WTC11 (cell line): ENCODE data around the gene OTUB2. TPM values are rescaled to one million over a fixed set of nuclear protein-coding genes. Genes with fewer than 3 reads are reported as not detected.

ENCODE experiments used
- ATAC-seq: fragments of 200-7000 bp; cut with Tn5 transposase; 2 replicates; pipeline ENCODE4 v1.10.0; 2021; ENCODE audit warnings: mild to moderate bottlenecking, moderate library complexity
- CTCF ChIA-PET: fragments of 300-600 bp; sonication (Branson Sonifier 250); formaldehyde crosslinking; loops from one replicate; lab custom pipeline; 2021; ENCODE audit warnings: antibody characterized with exemption; lab: Charles Lee
- POLR2A ChIA-PET: fragments of 350-600 bp; sonication (Branson Sonifier 250); formaldehyde crosslinking; loops from one replicate; lab custom pipeline; 2021; ENCODE audit warnings: antibody characterized with exemption; lab: Charles Lee
- DNase-seq: peaks from one replicate; pipeline ENCODE4 v3.0.0; 2021; ENCODE audit warnings: low spot score
- H3K27ac Mint-ChIP-seq: 2 replicates; pipeline ENCODE4 v1.8.0; 2021; ENCODE audit warnings: mixed read lengths
- H3K27me3 Mint-ChIP-seq: 2 replicates; pipeline ENCODE4 v1.8.0; 2021; ENCODE audit warnings: low read depth, mild to moderate bottlenecking, moderate library complexity, mixed read lengths
- H3K36me3 Mint-ChIP-seq: 2 replicates; pipeline ENCODE4 v1.8.0; 2021; ENCODE audit warnings: mixed read lengths
- H3K4me1 Mint-ChIP-seq: 2 replicates; pipeline ENCODE4 v1.8.0; 2022; ENCODE audit warnings: mixed read lengths
- H3K4me3 Mint-ChIP-seq: 2 replicates; pipeline ENCODE4 v1.8.0; 2021; ENCODE audit warnings: mild to moderate bottlenecking, moderate library complexity, mixed read lengths
- H3K9me3 Mint-ChIP-seq: 2 replicates; pipeline ENCODE4 v1.8.0; 2021; ENCODE audit warnings: mixed read lengths
- ATF1 ChIP-seq: sonication (generic); formaldehyde crosslinking; IDR thresholded peaks from 2 replicates; pipeline ENCODE4 v1.8.1; 2023; ENCODE audit warnings: mild to moderate bottlenecking, moderate library complexity, missing genetic modification reagents
- CREM ChIP-seq: sonication (generic); formaldehyde crosslinking; IDR thresholded peaks from 2 replicates; pipeline ENCODE4 v1.8.1; 2022; ENCODE audit warnings: mild to moderate bottlenecking, missing genetic modification reagents, moderate library complexity
- FOXK1 ChIP-seq: sonication (generic); formaldehyde crosslinking; IDR thresholded peaks from 2 replicates; pipeline ENCODE4 v1.8.0; 2022; ENCODE audit warnings: mild to moderate bottlenecking, moderate library complexity, missing genetic modification reagents
- FOXP1 ChIP-seq: sonication (generic); formaldehyde crosslinking; IDR thresholded peaks from 2 replicates; pipeline ENCODE4 v1.8.0; 2022; ENCODE audit warnings: missing genetic modification reagents, mild to moderate bottlenecking, moderate library complexity, borderline replicate concordance
- IRF2 ChIP-seq: sonication (generic); formaldehyde crosslinking; IDR thresholded peaks from 2 replicates; pipeline ENCODE4 v1.8.0; 2022; ENCODE audit warnings: low read depth, missing genetic modification reagents, borderline replicate concordance
- SP1 ChIP-seq: sonication (generic); formaldehyde crosslinking; conservative IDR thresholded peaks from 2 replicates; pipeline ENCODE4 v1.8.1; 2022; ENCODE audit warnings: missing genetic modification reagents
- TEAD1 ChIP-seq: sonication (generic); formaldehyde crosslinking; IDR thresholded peaks from 2 replicates; pipeline ENCODE4 v1.8.0; 2022; ENCODE audit warnings: mild to moderate bottlenecking, missing genetic modification reagents
- ZBTB21 ChIP-seq: sonication (generic); formaldehyde crosslinking; IDR thresholded peaks from 2 replicates; pipeline ENCODE4 v1.8.1; 2023; ENCODE audit warnings: mild to moderate bottlenecking, missing genetic modification reagents, borderline replicate concordance
- ZNF416 ChIP-seq: fragments of 250-450 bp; sonication (Bioruptor Pico); IDR thresholded peaks from 2 replicates; pipeline ENCODE4 v1.9.0; 2021; ENCODE audit warnings: mild to moderate bottlenecking, inconsistent platforms
- total RNA-seq: library from RNA; stranded (reverse); gene quantifications from 3 replicates; pipeline ENCODE4 v1.2.3, GENCODE V29; 2021
- TF ChIP-seq, protein P1 (sequence below): fragments of 250-450 bp; sonication (Bioruptor Pico); IDR thresholded peaks from 2 replicates; pipeline ENCODE4 v1.9.0; 2021; ENCODE audit warnings: moderate library complexity, mild to moderate bottlenecking, inconsistent platforms, borderline replicate concordance
- TF ChIP-seq, protein P2 (sequence below): sonication (generic); formaldehyde crosslinking; IDR thresholded peaks from 2 replicates; pipeline ENCODE4 v1.8.1; 2023; ENCODE audit warnings: mild to moderate bottlenecking, missing genetic modification reagents, borderline replicate concordance
- TF ChIP-seq, protein P3 (sequence below): sonication (generic); formaldehyde crosslinking; IDR thresholded peaks from 2 replicates; pipeline ENCODE4 v1.8.1; 2022; ENCODE audit warnings: low read depth, missing genetic modification reagents, borderline replicate concordance
- TF ChIP-seq, protein P4 (sequence below): sonication (generic); formaldehyde crosslinking; IDR thresholded peaks from 2 replicates; pipeline ENCODE4 v1.8.0; 2023; ENCODE audit warnings: mild to moderate bottlenecking, missing genetic modification reagents
- TF ChIP-seq, protein P5 (sequence below): sonication (generic); formaldehyde crosslinking; IDR thresholded peaks from 2 replicates; pipeline ENCODE4 v1.8.0; 2022; ENCODE audit warnings: mild to moderate bottlenecking, missing genetic modification reagents
- TF ChIP-seq, protein P6 (sequence below): sonication (generic); formaldehyde crosslinking; IDR thresholded peaks from 2 replicates; pipeline ENCODE4 v1.8.0; 2022; ENCODE audit warnings: mild to moderate bottlenecking, missing genetic modification reagents
- TF ChIP-seq, protein P7 (sequence below): sonication (generic); formaldehyde crosslinking; IDR thresholded peaks from 2 replicates; pipeline ENCODE4 v1.8.1; 2022; ENCODE audit warnings: low read depth, mild to moderate bottlenecking, moderate library complexity, missing genetic modification reagents, borderline replicate concordance

Gene OTUB2
- total RNA-seq, 1 experiment from 2014 or later = 3.5 TPM

DNA sequence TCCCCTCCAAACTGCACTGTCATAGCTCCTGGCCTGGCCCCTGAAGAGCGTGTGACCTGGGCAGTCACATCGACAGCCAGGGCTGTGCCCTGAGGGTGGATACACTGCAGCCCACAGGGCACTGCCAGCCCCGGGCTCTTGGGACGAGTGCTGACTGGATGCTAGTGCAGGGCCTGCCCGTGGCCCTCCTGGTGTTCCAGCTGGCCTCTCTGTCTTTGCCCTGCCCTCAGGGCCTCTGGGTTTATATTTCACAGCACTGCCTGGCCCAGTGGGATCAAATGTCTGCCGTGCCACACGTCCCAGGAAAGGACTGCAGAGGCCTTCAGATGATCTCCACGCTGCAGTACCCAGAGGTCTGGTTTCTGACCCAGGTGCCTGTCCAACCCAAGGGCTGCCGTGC, 39.2 kb upstream of the OTUB2 start (continued):
- TF ChIP-seq, protein P1, sequence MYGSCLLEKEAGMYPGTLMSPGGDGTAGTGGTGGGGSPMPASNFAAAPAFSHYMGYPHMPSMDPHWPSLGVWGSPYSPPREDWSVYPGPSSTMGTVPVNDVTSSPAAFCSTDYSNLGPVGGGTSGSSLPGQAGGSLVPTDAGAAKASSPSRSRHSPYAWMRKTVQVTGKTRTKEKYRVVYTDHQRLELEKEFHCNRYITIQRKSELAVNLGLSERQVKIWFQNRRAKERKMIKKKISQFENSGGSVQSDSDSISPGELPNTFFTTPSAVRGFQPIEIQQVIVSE = no peak
- TF ChIP-seq, protein P2, sequence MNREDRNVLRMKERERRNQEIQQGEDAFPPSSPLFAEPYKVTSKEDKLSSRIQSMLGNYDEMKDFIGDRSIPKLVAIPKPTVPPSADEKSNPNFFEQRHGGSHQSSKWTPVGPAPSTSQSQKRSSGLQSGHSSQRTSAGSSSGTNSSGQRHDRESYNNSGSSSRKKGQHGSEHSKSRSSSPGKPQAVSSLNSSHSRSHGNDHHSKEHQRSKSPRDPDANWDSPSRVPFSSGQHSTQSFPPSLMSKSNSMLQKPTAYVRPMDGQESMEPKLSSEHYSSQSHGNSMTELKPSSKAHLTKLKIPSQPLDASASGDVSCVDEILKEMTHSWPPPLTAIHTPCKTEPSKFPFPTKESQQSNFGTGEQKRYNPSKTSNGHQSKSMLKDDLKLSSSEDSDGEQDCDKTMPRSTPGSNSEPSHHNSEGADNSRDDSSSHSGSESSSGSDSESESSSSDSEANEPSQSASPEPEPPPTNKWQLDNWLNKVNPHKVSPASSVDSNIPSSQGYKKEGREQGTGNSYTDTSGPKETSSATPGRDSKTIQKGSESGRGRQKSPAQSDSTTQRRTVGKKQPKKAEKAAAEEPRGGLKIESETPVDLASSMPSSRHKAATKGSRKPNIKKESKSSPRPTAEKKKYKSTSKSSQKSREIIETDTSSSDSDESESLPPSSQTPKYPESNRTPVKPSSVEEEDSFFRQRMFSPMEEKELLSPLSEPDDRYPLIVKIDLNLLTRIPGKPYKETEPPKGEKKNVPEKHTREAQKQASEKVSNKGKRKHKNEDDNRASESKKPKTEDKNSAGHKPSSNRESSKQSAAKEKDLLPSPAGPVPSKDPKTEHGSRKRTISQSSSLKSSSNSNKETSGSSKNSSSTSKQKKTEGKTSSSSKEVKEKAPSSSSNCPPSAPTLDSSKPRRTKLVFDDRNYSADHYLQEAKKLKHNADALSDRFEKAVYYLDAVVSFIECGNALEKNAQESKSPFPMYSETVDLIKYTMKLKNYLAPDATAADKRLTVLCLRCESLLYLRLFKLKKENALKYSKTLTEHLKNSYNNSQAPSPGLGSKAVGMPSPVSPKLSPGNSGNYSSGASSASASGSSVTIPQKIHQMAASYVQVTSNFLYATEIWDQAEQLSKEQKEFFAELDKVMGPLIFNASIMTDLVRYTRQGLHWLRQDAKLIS (CRISPR knock-in tag) = no peak
- TF ChIP-seq SP1 (CRISPR knock-in tag) (no peak), ZNF416 (no peak), FOXP1 (CRISPR knock-in tag) (no peak), ATF1 (CRISPR knock-in tag) (no peak), CREM (CRISPR knock-in tag) (no peak)
- TF ChIP-seq, protein P3, sequence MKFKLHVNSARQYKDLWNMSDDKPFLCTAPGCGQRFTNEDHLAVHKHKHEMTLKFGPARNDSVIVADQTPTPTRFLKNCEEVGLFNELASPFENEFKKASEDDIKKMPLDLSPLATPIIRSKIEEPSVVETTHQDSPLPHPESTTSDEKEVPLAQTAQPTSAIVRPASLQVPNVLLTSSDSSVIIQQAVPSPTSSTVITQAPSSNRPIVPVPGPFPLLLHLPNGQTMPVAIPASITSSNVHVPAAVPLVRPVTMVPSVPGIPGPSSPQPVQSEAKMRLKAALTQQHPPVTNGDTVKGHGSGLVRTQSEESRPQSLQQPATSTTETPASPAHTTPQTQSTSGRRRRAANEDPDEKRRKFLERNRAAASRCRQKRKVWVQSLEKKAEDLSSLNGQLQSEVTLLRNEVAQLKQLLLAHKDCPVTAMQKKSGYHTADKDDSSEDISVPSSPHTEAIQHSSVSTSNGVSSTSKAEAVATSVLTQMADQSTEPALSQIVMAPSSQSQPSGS (CRISPR knock-in tag) = no peak
- TF ChIP-seq, protein P4, sequence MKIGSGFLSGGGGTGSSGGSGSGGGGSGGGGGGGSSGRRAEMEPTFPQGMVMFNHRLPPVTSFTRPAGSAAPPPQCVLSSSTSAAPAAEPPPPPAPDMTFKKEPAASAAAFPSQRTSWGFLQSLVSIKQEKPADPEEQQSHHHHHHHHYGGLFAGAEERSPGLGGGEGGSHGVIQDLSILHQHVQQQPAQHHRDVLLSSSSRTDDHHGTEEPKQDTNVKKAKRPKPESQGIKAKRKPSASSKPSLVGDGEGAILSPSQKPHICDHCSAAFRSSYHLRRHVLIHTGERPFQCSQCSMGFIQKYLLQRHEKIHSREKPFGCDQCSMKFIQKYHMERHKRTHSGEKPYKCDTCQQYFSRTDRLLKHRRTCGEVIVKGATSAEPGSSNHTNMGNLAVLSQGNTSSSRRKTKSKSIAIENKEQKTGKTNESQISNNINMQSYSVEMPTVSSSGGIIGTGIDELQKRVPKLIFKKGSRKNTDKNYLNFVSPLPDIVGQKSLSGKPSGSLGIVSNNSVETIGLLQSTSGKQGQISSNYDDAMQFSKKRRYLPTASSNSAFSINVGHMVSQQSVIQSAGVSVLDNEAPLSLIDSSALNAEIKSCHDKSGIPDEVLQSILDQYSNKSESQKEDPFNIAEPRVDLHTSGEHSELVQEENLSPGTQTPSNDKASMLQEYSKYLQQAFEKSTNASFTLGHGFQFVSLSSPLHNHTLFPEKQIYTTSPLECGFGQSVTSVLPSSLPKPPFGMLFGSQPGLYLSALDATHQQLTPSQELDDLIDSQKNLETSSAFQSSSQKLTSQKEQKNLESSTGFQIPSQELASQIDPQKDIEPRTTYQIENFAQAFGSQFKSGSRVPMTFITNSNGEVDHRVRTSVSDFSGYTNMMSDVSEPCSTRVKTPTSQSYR = no peak

DNA sequence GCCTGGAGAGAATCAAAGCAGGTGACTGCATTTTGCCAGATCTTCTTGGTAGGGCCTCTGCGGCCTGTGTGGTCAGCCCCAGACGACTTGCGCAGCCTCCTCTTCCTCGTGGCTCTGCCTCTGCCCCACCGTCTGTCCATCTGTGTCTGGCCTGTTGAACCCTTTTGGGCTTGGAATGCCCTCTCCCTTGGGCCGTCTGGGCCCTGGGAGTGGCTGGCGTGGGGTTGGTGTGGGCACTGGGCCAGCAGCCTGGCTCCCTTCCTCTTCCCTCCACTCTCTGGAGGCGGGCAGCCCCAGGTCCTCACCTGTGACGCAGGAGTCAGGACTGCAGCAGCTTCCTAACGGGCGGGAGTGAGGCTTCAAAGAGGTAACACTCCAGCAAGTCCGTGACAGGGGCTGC, 38.8 kb upstream of the OTUB2 start:
- ATAC-seq (no peak; the same call in 1 of the 2 replicates), DNase-seq (no peak)
- CTCF ChIA-PET = interaction anchor here (0.6 to 7.3 kb wide), 3 partner anchors 9 to 650 kb away, joined by 3 to 71 read pairs (median 3); no protein-coding TSS in a partner anchor
- Mint-ChIP-seq H3K27me3 (no peaks in the 10 kb centered on the region; the same call in 1 of the 2 replicates), H3K9me3 (no peaks in the 10 kb centered on the region), H3K4me1 (peaks cover 17% of the 10 kb centered on the region), H3K27ac (no peak overlapping the region), H3K4me3 (no peak overlapping the region), H3K36me3 (no peaks in the 10 kb centered on the region)
- POLR2A ChIA-PET = no interaction called here
- TF ChIP-seq, protein P2 (CRISPR knock-in tag) = no peak
- TF ChIP-seq ATF1 (CRISPR knock-in tag) = no peak
- TF ChIP-seq, protein P5, sequence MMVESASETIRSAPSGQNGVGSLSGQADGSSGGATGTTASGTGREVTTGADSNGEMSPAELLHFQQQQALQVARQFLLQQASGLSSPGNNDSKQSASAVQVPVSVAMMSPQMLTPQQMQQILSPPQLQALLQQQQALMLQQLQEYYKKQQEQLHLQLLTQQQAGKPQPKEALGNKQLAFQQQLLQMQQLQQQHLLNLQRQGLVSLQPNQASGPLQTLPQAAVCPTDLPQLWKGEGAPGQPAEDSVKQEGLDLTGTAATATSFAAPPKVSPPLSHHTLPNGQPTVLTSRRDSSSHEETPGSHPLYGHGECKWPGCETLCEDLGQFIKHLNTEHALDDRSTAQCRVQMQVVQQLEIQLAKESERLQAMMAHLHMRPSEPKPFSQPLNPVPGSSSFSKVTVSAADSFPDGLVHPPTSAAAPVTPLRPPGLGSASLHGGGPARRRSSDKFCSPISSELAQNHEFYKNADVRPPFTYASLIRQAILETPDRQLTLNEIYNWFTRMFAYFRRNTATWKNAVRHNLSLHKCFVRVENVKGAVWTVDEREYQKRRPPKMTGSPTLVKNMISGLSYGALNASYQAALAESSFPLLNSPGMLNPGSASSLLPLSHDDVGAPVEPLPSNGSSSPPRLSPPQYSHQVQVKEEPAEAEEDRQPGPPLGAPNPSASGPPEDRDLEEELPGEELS = no peak
- TF ChIP-seq ZBTB21 (CRISPR knock-in tag) = no peak
- no peak for TF ChIP-seq TEAD1 (CRISPR knock-in tag)
- TF ChIP-seq, protein P6, sequence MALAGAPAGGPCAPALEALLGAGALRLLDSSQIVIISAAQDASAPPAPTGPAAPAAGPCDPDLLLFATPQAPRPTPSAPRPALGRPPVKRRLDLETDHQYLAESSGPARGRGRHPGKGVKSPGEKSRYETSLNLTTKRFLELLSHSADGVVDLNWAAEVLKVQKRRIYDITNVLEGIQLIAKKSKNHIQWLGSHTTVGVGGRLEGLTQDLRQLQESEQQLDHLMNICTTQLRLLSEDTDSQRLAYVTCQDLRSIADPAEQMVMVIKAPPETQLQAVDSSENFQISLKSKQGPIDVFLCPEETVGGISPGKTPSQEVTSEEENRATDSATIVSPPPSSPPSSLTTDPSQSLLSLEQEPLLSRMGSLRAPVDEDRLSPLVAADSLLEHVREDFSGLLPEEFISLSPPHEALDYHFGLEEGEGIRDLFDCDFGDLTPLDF (CRISPR knock-in tag) = no peak
- TF ChIP-seq FOXK1 (CRISPR knock-in tag) = no peak
- TF ChIP-seq IRF2 = no peak
- TF ChIP-seq, protein P7, sequence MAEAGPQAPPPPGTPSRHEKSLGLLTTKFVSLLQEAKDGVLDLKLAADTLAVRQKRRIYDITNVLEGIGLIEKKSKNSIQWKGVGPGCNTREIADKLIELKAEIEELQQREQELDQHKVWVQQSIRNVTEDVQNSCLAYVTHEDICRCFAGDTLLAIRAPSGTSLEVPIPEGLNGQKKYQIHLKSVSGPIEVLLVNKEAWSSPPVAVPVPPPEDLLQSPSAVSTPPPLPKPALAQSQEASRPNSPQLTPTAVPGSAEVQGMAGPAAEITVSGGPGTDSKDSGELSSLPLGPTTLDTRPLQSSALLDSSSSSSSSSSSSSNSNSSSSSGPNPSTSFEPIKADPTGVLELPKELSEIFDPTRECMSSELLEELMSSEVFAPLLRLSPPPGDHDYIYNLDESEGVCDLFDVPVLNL = no peak
